Measurements from ENCODE around the gene LCN6.

The LCN6 gene

DNA sequence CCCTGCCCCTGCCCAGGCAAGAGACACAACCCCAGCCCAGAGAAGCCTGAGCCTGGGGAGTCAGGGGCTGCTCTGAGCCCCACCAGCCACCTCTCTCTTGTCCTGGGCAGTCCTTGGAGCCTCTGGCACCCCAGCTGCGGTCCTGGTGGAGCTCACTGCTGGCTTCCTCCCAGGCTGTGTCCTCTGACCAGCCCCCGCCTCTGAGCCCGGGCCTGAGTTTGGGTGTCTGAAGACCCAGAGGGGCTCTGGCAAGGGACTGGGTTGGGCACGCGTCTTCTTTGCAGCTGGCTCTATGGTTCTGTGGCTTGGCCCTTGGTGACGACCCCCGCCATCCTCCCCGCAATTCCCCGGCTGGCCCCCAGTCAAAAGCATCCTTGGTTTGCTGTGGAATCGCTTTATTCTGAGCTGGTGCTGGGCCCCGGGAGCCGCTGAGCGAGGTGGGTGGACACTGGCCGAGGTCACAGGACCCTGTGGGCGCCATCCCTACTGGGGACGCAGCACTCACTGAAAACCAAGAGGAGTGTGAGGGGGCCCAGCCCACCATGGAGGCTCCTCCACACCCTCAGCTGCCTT, 4.6 kb downstream of the LCN6 start:
- H3K4me1 Mint-ChIP-seq, result no peaks in the 10 kb centered on the region
- peaks cover under 1% of the 10 kb centered on the region for H3K27me3 Mint-ChIP-seq (ENCODE audit: low read depth)
- H3K4me3 Mint-ChIP-seq, result no peak overlapping the region
- H3K9me3 Mint-ChIP-seq, result no peaks in the 10 kb centered on the region
- TF ChIP-seq, protein P1, sequence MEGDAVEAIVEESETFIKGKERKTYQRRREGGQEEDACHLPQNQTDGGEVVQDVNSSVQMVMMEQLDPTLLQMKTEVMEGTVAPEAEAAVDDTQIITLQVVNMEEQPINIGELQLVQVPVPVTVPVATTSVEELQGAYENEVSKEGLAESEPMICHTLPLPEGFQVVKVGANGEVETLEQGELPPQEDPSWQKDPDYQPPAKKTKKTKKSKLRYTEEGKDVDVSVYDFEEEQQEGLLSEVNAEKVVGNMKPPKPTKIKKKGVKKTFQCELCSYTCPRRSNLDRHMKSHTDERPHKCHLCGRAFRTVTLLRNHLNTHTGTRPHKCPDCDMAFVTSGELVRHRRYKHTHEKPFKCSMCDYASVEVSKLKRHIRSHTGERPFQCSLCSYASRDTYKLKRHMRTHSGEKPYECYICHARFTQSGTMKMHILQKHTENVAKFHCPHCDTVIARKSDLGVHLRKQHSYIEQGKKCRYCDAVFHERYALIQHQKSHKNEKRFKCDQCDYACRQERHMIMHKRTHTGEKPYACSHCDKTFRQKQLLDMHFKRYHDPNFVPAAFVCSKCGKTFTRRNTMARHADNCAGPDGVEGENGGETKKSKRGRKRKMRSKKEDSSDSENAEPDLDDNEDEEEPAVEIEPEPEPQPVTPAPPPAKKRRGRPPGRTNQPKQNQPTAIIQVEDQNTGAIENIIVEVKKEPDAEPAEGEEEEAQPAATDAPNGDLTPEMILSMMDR (IDR thresholded peaks at IDR 0.05; ENCODE audit: unreplicated experiment in 3 of 3), result no peak
- no peaks in the 10 kb centered on the region for H3K36me3 Mint-ChIP-seq (ENCODE audit: low read depth)
- no peak overlapping the region for H3K27ac Mint-ChIP-seq

DNA sequence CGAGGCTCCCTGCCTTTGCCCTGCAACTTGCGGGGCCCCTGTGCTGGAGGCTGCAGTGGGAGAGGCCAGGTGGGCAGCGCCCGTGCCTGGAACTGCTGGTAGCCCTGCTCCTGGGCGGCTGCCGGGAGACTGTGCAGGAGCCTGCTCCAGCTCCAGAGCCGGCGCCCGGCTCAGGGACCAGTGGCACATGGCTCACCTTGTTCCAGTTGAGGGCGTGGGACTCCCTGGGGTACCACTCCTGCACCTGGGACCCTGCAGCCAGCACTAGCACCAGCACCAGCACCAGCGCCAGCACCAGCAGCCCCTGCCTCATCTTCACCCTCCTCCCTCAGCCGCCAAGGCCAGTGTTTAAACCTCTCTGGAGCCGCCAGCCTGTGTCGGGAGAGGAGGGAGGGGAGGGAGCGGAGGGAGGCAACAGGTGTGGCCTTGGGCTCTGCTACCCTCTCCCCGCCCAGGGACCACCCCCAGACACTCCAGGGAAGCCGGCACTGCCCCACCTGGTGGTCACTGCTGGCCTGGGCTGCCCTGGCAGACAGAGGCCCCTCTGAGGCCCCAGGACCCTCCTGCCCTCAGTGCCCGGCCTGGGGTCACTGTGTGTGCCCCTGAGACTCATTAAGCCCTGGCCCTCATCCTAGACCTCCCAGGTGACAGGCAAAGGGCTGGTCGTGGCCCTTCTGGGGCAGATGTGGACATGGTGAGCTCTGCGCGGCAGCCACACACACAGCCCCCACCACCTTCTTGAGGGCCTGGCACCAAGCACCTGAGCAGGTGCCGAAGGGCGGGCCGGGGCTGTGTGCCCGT, 5.5 kb downstream of the LCN6 start, which contains the start of gene LCN10:
LCN10 (minus strand) TSS at position 350 of the 801 bp plus-strand sequence; CDS start at position 313, 37 bp downstream.
- Mint-ChIP-seq H3K9me3 (no peaks in the 10 kb centered on the region), H3K27ac (no peak within 1 kb of the TSS), H3K27me3 (ENCODE audit: low read depth) (peaks cover 9% of the 10 kb centered on the region), H3K36me3 (ENCODE audit: low read depth) (no peaks in the 10 kb centered on the region), H3K4me3 (no peak within 1 kb of the TSS), H3K4me1 (no peaks in the 10 kb centered on the region)
- TF ChIP-seq, protein P1 (IDR thresholded peaks at IDR 0.05; ENCODE audit: unreplicated experiment in 3 of 3), result peak; percentile 57 to 60 (median 58)

DNA sequence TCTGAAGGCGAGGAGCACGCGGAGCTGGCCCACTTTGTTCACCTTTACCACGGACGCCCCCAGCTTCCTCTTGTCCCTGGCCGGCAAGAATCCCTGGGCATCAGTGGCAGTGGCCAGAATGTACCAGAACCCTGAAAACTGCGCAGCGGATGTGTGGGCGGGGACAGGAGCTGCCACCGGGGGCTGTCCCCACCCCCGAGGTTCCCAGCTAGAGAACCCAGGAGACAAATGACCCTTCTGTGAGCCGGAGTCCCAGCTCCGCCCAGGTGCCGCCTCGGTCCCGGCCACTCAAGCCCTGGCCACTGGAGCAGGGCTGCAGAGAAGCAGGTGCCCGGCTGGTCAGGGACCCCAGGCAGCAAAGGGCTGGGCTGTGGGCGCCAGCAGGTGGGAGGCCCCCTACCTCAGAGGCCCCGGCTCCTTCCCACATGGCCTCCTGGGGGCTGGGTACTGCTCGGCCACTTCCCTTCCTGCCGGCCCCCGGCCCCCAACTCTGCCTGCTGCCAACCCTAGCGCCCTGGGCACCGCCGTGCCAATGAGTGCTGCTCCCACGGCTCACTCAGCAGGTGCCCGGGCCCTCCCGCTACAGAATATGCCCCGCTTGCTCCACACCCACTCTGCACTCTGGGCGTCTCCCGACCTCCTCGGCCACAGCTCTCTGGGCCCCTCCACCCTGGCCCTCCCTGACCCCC, 6.3 kb downstream of the LCN6 start:
- Mint-ChIP-seq H3K27ac (no peak overlapping the region), H3K9me3 (no peaks in the 10 kb centered on the region), H3K36me3 (ENCODE audit: low read depth) (no peaks in the 10 kb centered on the region), H3K4me3 (no peak overlapping the region), H3K4me1 (no peaks in the 10 kb centered on the region), H3K27me3 (ENCODE audit: low read depth) (peaks cover 9% of the 10 kb centered on the region)
- TF ChIP-seq, protein P1 (IDR thresholded peaks at IDR 0.05; ENCODE audit: unreplicated experiment in 3 of 3), result no peak

DNA sequence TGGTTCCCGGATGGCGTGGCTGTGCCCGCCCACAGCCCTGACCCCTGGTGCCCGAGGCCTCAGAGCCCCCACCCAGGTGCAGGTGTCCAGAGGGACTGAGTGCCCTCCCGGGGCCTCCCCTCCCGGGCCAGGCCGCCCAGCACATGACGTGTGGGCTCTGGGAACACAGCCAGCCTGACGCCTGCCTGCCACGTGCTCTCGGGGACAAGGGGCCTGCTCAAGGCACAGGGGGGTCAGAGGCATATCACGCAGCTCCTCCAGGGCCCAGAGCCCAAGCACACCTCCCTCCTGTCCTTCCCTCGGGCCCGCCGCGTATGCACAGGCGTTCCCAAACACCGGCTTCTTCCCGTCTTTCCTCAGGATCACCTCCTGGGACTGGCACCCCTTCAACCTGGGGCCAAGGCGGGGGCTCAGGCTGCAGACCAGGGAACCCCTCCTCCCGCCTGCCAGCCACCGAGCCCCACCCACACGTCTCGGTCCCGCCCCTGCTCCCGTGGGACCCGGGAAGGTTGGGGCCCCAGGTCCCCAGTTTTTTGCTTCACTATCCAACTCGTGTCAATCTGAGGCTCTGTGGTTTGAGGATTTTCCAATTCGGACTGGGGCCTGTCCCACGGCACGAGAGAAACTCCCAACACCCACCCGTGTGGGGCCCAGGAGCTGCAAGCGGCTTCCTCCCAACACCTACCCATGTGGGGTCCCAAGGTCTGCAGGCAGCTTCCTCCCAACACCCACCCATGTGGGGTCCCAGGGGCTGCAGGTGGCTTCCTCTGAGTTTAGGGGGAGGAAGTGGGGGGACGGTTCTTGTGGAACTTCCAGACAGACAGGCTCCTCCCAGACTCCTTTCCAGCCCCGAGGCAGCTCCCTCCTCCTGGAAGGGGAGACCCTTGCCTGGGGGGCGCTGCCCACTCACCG, 7.1 kb downstream of the LCN6 start:
- H3K36me3 Mint-ChIP-seq (ENCODE audit: low read depth), result no peaks in the 10 kb centered on the region
- H3K27ac Mint-ChIP-seq, result no peak overlapping the region
- no peaks in the 10 kb centered on the region for H3K9me3 Mint-ChIP-seq
- TF ChIP-seq, protein P1 (IDR thresholded peaks at IDR 0.05; ENCODE audit: unreplicated experiment in 3 of 3), result no peak
- H3K4me3 Mint-ChIP-seq, result no peak overlapping the region
- no peaks in the 10 kb centered on the region for H3K4me1 Mint-ChIP-seq
- peaks cover 9% of the 10 kb centered on the region for H3K27me3 Mint-ChIP-seq (ENCODE audit: low read depth)

DNA sequence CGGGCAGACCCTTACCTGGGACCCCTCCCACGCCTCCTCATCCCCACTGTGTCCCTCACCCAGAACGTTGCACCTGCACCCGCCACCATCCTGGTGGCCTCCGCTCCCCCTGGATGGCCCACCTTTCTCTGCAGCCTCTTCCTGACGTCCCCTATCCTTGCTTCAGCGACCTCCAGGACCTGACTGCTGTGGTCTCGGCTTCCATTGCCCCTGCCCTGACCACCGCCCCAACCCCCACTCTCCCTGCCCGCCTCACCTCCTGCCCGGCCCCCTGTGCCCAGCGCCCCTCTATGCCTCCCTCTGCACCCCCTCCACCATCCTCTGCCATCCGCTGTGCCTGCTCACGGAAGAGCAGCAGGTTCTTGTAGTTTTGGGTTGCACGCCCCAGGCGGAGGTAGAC, 7.8 kb downstream of the LCN6 start:
- Mint-ChIP-seq H3K27me3 (ENCODE audit: low read depth) (peaks cover 9% of the 10 kb centered on the region), H3K4me3 (no peak overlapping the region), H3K27ac (no peak overlapping the region), H3K9me3 (no peaks in the 10 kb centered on the region), H3K4me1 (no peaks in the 10 kb centered on the region), H3K36me3 (ENCODE audit: low read depth) (no peaks in the 10 kb centered on the region)
- TF ChIP-seq, protein P1 (IDR thresholded peaks at IDR 0.05; ENCODE audit: unreplicated experiment in 3 of 3), result no peak
